Omental fat pad (tissue), 4 donors: ENCODE results near the gene DMGDH. TPM values are rescaled to one million over a fixed set of nuclear protein-coding genes. Genes with fewer than 3 reads are reported as not detected.

Source experiments
- ATAC-seq: fragments of 150-250 bp; one replicate; pipeline ENCODE4 v1.9.1; 2016; ENCODE audit warnings: mild to moderate bottlenecking, moderate library complexity; ENCODE audit not compliant: low FRiP score
- DNase-seq: peaks from one replicate; pipeline ENCODE4 v3.0.0-alpha.2; 2019; ENCODE audit warnings: low spot score
- total RNA-seq, 4 donors: library from RNA; depleted of rRNA; stranded (reverse); fragments of >200 nt; gene quantifications; one replicate each; pipeline ENCODE4 v1.1.0, GENCODE V29; 2016
- TF ChIP-seq, protein P1 (sequence below), 3 donors: fragments of 450-650 bp; IDR thresholded peaks; one replicate each; pipeline ENCODE4 v1.5.1; 2016 to 2017; ENCODE audit warnings: antibody characterized with exemption in 3 of 3, mild to moderate bottlenecking in 3 of 3, moderate library complexity in 2 of 3

The DMGDH gene
- total RNA-seq, 4 donors from 2014 or later = 2.8 to 13.9 (median 4.4) TPM

DNA sequence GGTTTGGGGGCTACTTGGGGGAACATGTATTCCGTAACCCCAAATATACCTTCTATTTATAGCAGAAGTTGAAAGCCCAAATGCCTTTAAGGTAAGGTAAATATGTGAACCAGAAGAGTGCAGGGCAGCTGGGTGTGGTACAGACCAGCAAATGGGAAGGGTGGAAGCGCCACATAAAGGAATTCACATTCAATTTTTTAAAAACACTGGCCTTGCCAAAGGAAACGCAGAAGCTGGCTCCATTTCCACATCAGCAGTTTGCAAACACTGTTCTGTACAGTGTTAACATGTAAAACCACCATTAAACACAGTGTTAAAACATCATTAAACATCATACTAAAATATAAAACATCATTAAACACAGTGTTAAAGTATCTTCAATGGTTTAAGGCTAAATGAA lies 38.6 kb upstream of the DMGDH start:
- no peak for ATAC-seq
- TF ChIP-seq, protein P1, sequence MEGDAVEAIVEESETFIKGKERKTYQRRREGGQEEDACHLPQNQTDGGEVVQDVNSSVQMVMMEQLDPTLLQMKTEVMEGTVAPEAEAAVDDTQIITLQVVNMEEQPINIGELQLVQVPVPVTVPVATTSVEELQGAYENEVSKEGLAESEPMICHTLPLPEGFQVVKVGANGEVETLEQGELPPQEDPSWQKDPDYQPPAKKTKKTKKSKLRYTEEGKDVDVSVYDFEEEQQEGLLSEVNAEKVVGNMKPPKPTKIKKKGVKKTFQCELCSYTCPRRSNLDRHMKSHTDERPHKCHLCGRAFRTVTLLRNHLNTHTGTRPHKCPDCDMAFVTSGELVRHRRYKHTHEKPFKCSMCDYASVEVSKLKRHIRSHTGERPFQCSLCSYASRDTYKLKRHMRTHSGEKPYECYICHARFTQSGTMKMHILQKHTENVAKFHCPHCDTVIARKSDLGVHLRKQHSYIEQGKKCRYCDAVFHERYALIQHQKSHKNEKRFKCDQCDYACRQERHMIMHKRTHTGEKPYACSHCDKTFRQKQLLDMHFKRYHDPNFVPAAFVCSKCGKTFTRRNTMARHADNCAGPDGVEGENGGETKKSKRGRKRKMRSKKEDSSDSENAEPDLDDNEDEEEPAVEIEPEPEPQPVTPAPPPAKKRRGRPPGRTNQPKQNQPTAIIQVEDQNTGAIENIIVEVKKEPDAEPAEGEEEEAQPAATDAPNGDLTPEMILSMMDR (IDR thresholded peaks at IDR 0.05) = no peak
- DNase-seq = no peak

- ATAC-seq (no peak), DNase-seq (no peak)
- TF ChIP-seq, protein P1 (IDR thresholded peaks at IDR 0.05) = no peak
These were observed 37.7 kb upstream of the DMGDH start for GRCh38 chr5:79107020-79107796.

DNA sequence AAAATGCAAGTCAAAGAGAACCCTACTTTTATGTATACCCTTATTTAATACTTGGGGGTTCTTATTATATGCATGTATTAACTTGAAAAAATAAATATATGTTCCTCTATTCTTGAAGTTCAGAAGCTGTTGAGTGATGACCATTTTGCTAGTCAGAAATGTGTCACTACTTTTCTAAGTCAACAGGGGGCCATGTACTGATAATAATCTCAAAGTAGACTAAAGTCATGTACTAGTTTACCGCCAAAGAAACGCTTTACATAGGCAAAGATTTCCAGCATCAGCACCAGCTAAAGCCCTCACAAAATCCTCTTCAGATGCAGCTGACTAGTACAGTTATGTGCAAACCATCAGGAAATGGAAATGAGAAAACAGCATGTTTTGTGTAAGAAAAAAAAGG lies 36.4 kb upstream of the DMGDH start:
- TF ChIP-seq, protein P1 (IDR thresholded peaks at IDR 0.05) = no peak
- ATAC-seq (no peak), DNase-seq (no peak)

DNA sequence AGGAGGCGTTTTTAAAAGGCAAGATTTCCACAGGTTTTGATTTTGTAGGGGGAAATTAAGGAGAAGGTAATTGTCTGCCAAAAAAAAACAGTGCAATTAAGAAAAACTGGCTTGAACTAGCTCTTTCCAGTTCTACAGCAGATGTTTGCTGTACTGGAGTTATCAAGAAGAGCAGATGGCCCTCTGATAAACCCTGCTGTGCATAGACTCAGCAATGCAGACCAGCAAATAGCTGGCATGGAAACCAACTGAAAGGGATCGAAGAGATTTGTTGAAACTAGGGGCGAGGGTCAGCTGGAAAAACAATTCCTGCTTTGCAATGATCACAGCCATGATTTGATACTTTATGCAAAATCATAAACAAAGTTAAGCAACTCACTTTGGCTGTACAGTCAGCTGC lies 24.3 kb upstream of the DMGDH start:
- TF ChIP-seq, protein P1 (IDR thresholded peaks at IDR 0.05) = no peak
- DNase-seq = no peak
- ATAC-seq = no peak

GRCh38 chr5:79091064-79091463 lies 21.6 kb upstream of the DMGDH start:
- no peak for DNase-seq
- TF ChIP-seq, protein P1 (IDR thresholded peaks at IDR 0.05) = no peak
- ATAC-seq = no peak

GRCh38 chr5:79088507-79088906 lies 19.0 kb upstream of the DMGDH start:
- DNase-seq = no peak
- TF ChIP-seq, protein P1 (IDR thresholded peaks at IDR 0.05) = no peak
- no peak for ATAC-seq

- TF ChIP-seq, protein P1 (IDR thresholded peaks at IDR 0.05) = no peak
- ATAC-seq (no peak), DNase-seq (no peak)
These were observed 16.6 kb upstream of the DMGDH start for GRCh38 chr5:79086116-79086515.
